Raji (cell line): Measurements from ENCODE around the gene KMT2A.
A peak's percentile ranks its signal among the peaks of the same experiment; 100 is the strongest.

Experiments
- POLR2A ChIP-seq: IDR thresholded peaks from 2 replicates; pipeline ENCODE4 v1.6.1; 2011; ENCODE audit warnings: low read depth, low read length, control low read depth; ENCODE audit not compliant: insufficient read depth

The KMT2A gene

GRCh38 chr11:118536726-118537125 lies 100.4 kb downstream of the KMT2A start:
- no peak for TF ChIP-seq POLR2A

- no peak for TF ChIP-seq POLR2A
Measured at GRCh38 chr11:118537409-118537980, 101.2 kb downstream of the KMT2A start.

- TF ChIP-seq POLR2A: no peak
Measured at GRCh38 chr11:118544010-118544646, 107.8 kb downstream of the KMT2A start.

- no peak for TF ChIP-seq POLR2A
Measured at GRCh38 chr11:118544647-118545010, 108.3 kb downstream of the KMT2A start.

GRCh38 chr11:118545533-118545932 lies 109.2 kb downstream of the KMT2A start:
- no peak for TF ChIP-seq POLR2A

GRCh38 chr11:118547132-118547531 lies 110.8 kb downstream of the KMT2A start:
- no peak for TF ChIP-seq POLR2A

- TF ChIP-seq POLR2A: no peak
Measured at GRCh38 chr11:118552341-118552740, 116.0 kb downstream of the KMT2A start.

GRCh38 chr11:118560806-118561205 lies 124.5 kb downstream of the KMT2A start:
- TF ChIP-seq POLR2A: no peak

- TF ChIP-seq POLR2A: no peak
Measured at GRCh38 chr11:118565051-118565450, 128.8 kb downstream of the KMT2A start.

- no peak for TF ChIP-seq POLR2A
Measured at GRCh38 chr11:118569670-118570069, 133.4 kb downstream of the KMT2A start.

GRCh38 chr11:118570787-118571186 lies 134.5 kb downstream of the KMT2A start:
- no peak for TF ChIP-seq POLR2A

- peak; percentile 93 for TF ChIP-seq POLR2A
Measured at GRCh38 chr11:118572061-118572980, 136.0 kb downstream of the KMT2A start, which contains the start of gene ARCN1. Gene ARCN1 (plus strand): TSS chr11:118572409. CDS start chr11:118572548, 139 bp downstream.

- no peak for TF ChIP-seq POLR2A
Measured at GRCh38 chr11:118572981-118573550, 136.8 kb downstream of the KMT2A start.

GRCh38 chr11:118574636-118575035 lies 138.3 kb downstream of the KMT2A start:
- no peak for TF ChIP-seq POLR2A
